ENCODE results near the gene PPP2R2C. TPM values are rescaled to one million over a fixed set of nuclear protein-coding genes. Genes with fewer than 3 reads are reported as not detected.

Gene PPP2R2C
- total RNA-seq, 1 experiment from 2014 or later, result 32.9 TPM

GRCh38 chr4:6367371-6367851 is 105.0 kb downstream of the PPP2R2C start:
- H3K4me3 ChIP-seq (replicated peaks in 1 of 2; ENCODE audit: low read depth in 1 of 2, low read length in 2 of 2), result no peak overlapping the region
- CTCF ChIA-PET, result no interaction called here
- intact Hi-C loops (cut with micrococcal nuclease), result no loop called here
- no peak for ATAC-seq
- no peaks in the 10 kb centered on the region for H4K20me1 ChIP-seq (ENCODE audit: insufficient read depth)
- H3K27me3 ChIP-seq (ENCODE audit: insufficient read depth, low read length), result peaks cover 7% of the 10 kb centered on the region; the same call in 1 of the 2 replicates
- H3K4me2 ChIP-seq (ENCODE audit: low read length), result no peak overlapping the region
- DNase-seq (ENCODE audit: low read depth, low spot score), result no peak
- H3K27ac ChIP-seq (ENCODE audit: low read depth, low read length), result no peak overlapping the region
- H3K9me3 ChIP-seq (ENCODE audit: control insufficient read depth in 1 of 2, insufficient read depth in 1 of 2, low read depth in 1 of 2, low read length in 2 of 2), result no peaks in the 10 kb centered on the region
- H3K36me3 ChIP-seq (ENCODE audit: control insufficient read depth in 1 of 2, insufficient read depth in 2 of 2, low read length in 2 of 2), result no peaks in the 10 kb centered on the region
- TF ChIP-seq ELF1 (IDR thresholded peaks at IDR 0.05; ENCODE audit: borderline replicate concordance, low read depth), result no peak
- TF ChIP-seq FOSL1 (IDR thresholded peaks at IDR 0.05; ENCODE audit: low read depth), result no peak
- TF ChIP-seq SIN3A (IDR thresholded peaks at IDR 0.05; ENCODE audit: low read depth), result no peak
- no peak for TF ChIP-seq POLR2AphosphoS5 (IDR thresholded peaks at IDR 0.05; ENCODE audit: low read depth, low read length)
- TF ChIP-seq CEBPB (IDR thresholded peaks at IDR 0.05; ENCODE audit: low read depth), result no peak
- TF ChIP-seq, protein P1, sequence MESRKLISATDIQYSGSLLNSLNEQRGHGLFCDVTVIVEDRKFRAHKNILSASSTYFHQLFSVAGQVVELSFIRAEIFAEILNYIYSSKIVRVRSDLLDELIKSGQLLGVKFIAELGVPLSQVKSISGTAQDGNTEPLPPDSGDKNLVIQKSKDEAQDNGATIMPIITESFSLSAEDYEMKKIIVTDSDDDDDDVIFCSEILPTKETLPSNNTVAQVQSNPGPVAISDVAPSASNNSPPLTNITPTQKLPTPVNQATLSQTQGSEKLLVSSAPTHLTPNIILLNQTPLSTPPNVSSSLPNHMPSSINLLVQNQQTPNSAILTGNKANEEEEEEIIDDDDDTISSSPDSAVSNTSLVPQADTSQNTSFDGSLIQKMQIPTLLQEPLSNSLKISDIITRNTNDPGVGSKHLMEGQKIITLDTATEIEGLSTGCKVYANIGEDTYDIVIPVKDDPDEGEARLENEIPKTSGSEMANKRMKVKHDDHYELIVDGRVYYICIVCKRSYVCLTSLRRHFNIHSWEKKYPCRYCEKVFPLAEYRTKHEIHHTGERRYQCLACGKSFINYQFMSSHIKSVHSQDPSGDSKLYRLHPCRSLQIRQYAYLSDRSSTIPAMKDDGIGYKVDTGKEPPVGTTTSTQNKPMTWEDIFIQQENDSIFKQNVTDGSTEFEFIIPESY (IDR thresholded peaks at IDR 0.05; ENCODE audit: extremely low read depth, insufficient replicate concordance, low read length), result no peak
- TF ChIP-seq EZH2 (IDR thresholded peaks at IDR 0.05), result no peak
- H3K9ac ChIP-seq (ENCODE audit: low read length), result no peak overlapping the region
- H3K9me2 ChIP-seq (ENCODE audit: insufficient read depth), result no peaks in the 10 kb centered on the region
- H2AFZ ChIP-seq (ENCODE audit: low read depth, low read length, poor library complexity, severe bottlenecking), result no peak overlapping the region
- POLR2A ChIA-PET, result no interaction called here
- BruUV-seq (replicated peaks), result no TSS peak
- no peaks in the 10 kb centered on the region for H3K4me1 ChIP-seq (ENCODE audit: control insufficient read depth in 1 of 2, insufficient read depth in 2 of 2, low read length in 2 of 2)
- H3K79me2 ChIP-seq (ENCODE audit: insufficient read depth, low read length), result no peaks in the 10 kb centered on the region
- RAD21 ChIA-PET (ENCODE audit: low non-redundant PET in 1 of 2, low total read pairs in 2 of 2, uncharacterized antibody in 2 of 2, unreplicated experiment in 2 of 2), result no interaction called here

- Histone ChIP-seq H3K9me2 (ENCODE audit: insufficient read depth) (no peaks in the 10 kb centered on the region), H3K27ac (ENCODE audit: low read depth, low read length) (no peak overlapping the region), H3K9me3 (ENCODE audit: control insufficient read depth in 1 of 2, insufficient read depth in 1 of 2, low read depth in 1 of 2, low read length in 2 of 2) (no peaks in the 10 kb centered on the region), H4K20me1 (ENCODE audit: insufficient read depth) (no peaks in the 10 kb centered on the region), H3K4me1 (ENCODE audit: control insufficient read depth in 1 of 2, insufficient read depth in 2 of 2, low read length in 2 of 2) (no peaks in the 10 kb centered on the region), H3K36me3 (ENCODE audit: control insufficient read depth in 1 of 2, insufficient read depth in 2 of 2, low read length in 2 of 2) (no peaks in the 10 kb centered on the region), H3K27me3 (ENCODE audit: insufficient read depth, low read length) (peaks cover 8% of the 10 kb centered on the region; the same call in 1 of the 2 replicates), H2AFZ (ENCODE audit: low read depth, low read length, poor library complexity, severe bottlenecking) (no peak overlapping the region), H3K9ac (ENCODE audit: low read length) (no peak overlapping the region), H3K4me3 (replicated peaks in 1 of 2; ENCODE audit: low read depth in 1 of 2, low read length in 2 of 2) (no peak overlapping the region), H3K4me2 (ENCODE audit: low read length) (no peak overlapping the region), H3K79me2 (ENCODE audit: insufficient read depth, low read length) (no peaks in the 10 kb centered on the region)
- DNase-seq (ENCODE audit: low read depth, low spot score), result no peak
- intact Hi-C loops (cut with micrococcal nuclease), result no loop called here
- TF ChIP-seq RAD21 (IDR thresholded peaks at IDR 0.05; ENCODE audit: low read depth) (no peak), TCF7L2 (IDR thresholded peaks at IDR 0.05; ENCODE audit: borderline replicate concordance, extremely low read depth, insufficient read depth, insufficient read length) (no peak), ZFX (IDR thresholded peaks at IDR 0.05) (no peak), SP1 (IDR thresholded peaks at IDR 0.05; ENCODE audit: low read depth) (no peak), ELF1 (IDR thresholded peaks at IDR 0.05; ENCODE audit: borderline replicate concordance, low read depth) (no peak), JUND (IDR thresholded peaks at IDR 0.05) (no peak)
- ChIA-PET POLR2A (no interaction called here), CTCF (no interaction called here), RAD21 (ENCODE audit: low non-redundant PET in 1 of 2, low total read pairs in 2 of 2, uncharacterized antibody in 2 of 2, unreplicated experiment in 2 of 2) (no interaction called here)
- no peak for ATAC-seq
- BruUV-seq (replicated peaks), result no TSS peak
Observed at GRCh38 chr4:6366581-6366980, 105.8 kb downstream of the PPP2R2C start.

Measured in HCT116 (cell line).